GM18520 (cell line): Measurements from ENCODE around the gene CCDC122.

Experiments used
- ATAC-seq: cut with Tn5 transposase; IDR thresholded peaks from one replicate; pipeline ENCODE4 v1.9.1; 2021; ENCODE audit not compliant: unreplicated experiment

Gene CCDC122

GRCh38 chr13:43804461-43805070 lies 75.0 kb downstream of the CCDC122 start:
- ATAC-seq: no peak

DNA sequence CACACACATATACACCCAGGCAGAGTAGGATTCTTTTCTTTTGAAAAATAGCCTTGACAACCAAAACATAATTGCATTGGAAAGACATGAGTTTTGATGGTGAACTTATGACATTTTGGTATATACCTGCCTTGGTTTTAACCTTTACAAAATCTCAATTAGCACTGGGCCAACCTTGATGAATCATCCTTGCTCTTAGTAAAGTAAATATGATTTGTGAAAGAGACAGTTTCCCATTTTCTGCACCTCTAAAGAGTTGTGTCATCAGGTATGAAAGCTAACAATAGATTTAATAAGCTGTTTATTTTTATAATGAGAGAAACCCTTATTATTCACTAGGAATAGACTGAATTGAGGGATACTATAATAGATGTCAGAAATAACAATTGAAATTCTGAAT lies 77.0 kb downstream of the CCDC122 start:
- ATAC-seq: no peak

GRCh38 chr13:43800828-43801227 lies 78.7 kb downstream of the CCDC122 start:
- ATAC-seq: no peak

- no peak for ATAC-seq
Measured at GRCh38 chr13:43799191-43799590, 80.3 kb downstream of the CCDC122 start.

GRCh38 chr13:43797869-43798268 lies 81.7 kb downstream of the CCDC122 start:
- ATAC-seq: no peak

DNA sequence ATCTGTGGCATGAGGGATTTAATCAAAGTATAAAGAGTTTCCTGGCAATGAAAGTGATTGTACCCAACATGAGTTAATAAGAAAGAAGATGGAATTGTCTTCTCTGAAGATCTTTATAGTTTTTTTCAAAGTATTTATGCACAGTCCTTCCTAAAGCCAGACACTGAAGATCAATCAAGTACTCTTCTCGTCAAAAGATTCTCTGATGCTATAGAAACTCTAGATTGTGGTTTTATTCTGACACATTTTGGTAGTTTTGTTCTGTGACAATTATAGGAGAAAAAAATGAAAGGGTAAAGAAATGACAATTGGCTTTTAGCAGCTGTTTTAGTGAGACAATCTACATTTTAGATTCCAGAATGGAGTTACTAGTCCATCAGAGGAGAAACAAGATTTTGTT lies 82.4 kb downstream of the CCDC122 start:
- ATAC-seq: no peak

DNA sequence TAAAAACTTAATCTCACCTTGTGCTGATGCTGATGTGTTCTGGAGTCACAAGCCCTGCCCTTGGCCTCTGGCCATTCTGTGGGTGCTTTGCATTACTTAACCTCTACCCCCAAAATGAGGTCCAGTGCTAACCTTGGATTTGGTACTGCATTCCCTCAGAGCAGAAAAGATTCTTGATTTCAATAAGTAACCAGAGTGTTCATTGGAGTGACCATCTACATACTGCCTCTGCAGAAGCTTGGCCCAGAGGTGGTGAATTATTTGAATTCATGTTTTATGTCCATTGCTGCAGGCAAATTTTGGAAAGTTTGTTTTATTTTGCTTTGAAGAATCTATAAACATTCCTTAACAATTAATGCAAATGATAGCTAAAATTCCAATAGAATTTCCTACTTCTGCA lies 85.1 kb downstream of the CCDC122 start:
- ATAC-seq: no peak

DNA sequence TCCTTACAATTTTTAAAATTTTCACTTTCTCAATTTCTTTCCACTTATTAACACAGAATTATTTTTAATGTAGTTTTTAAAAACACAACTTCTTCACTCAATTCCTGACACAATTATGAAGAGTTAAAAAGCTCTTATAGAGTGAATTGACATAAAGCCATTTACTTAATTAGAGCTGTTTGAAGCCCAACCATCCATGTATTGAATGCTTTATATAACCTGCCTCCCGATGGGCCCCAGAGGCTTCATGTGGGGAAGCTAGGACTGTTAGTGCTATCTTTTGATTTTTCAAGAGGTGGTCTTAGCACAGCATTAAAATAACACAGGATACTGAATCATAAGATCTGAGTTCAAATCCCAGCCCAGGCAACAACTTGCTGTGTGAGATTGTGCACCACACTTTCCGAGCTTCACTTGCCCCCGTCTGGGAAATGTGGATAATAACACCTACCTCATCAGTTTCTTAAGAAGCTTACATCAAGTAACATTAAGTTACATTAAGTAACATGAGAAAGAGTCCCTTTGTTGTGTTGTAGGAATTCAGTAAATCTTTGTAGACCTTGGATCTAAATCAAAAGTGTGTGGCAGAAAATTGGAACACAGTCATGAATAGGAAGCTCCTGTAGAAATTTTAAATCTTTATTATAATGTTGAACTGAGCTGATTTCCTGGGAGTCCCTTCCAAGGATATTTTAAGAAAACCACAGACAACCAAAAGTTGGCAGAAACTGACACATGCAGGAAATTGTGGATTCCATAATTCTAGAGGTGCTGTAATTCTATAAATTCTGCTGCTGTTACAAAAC lies 87.3 kb downstream of the CCDC122 start:
- no peak for ATAC-seq

- no peak for ATAC-seq
Measured at GRCh38 chr13:43787997-43788396, 91.5 kb downstream of the CCDC122 start.

DNA sequence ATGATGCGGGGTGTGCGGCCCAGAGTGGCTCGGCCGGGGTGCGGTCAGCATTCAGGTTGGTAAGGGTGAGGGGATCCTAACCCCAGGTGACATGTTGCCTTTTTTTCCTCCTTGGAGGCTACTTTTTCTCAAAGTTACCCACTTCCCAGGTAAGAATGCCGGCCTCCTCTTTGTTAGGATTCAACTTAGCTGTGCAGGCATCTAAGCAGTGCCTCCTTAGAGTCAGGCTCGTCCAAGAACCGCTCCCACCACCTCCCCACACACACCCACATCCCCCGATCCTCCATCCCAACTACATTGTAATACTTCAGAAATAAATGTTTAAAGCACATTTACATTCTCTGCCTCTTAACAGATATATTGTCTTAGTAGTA lies 92.0 kb downstream of the CCDC122 start:
- no peak for ATAC-seq

- ATAC-seq: no peak
Measured at GRCh38 chr13:43786766-43787517, 92.6 kb downstream of the CCDC122 start, which contains the start of gene ENOX1. ENOX1 (minus strand) TSS chr13:43786972.

- no peak for ATAC-seq
Measured at GRCh38 chr13:43786472-43786765, 93.1 kb downstream of the CCDC122 start.
